Raji (cell line): Measurements from ENCODE around the gene PDZD8.

ENCODE experiments used
- POLR2A ChIP-seq: IDR thresholded peaks from 2 replicates; pipeline ENCODE4 v1.6.1; 2011; ENCODE audit warnings: low read depth, low read length, control low read depth; ENCODE audit not compliant: insufficient read depth

The PDZD8 gene

GRCh38 chr10:117341061-117341460 is 34.2 kb downstream of the PDZD8 start:
- TF ChIP-seq POLR2A, result no peak

GRCh38 chr10:117339979-117340378 is 35.3 kb downstream of the PDZD8 start:
- no peak for TF ChIP-seq POLR2A

- TF ChIP-seq POLR2A, result no peak
These were observed 35.7 kb downstream of the PDZD8 start for GRCh38 chr10:117339578-117339977.

- no peak for TF ChIP-seq POLR2A
These were observed 40.3 kb downstream of the PDZD8 start for GRCh38 chr10:117334926-117335325.

- no peak for TF ChIP-seq POLR2A
These were observed 41.2 kb downstream of the PDZD8 start for GRCh38 chr10:117334066-117334465.

GRCh38 chr10:117327262-117327661 is 48.0 kb downstream of the PDZD8 start:
- no peak for TF ChIP-seq POLR2A

GRCh38 chr10:117324367-117324766 is 50.9 kb downstream of the PDZD8 start:
- TF ChIP-seq POLR2A, result no peak

- no peak for TF ChIP-seq POLR2A
These were observed 53.0 kb downstream of the PDZD8 start for GRCh38 chr10:117322260-117322659.

GRCh38 chr10:117320050-117320665 is 55.1 kb downstream of the PDZD8 start:
- no peak for TF ChIP-seq POLR2A

- TF ChIP-seq POLR2A, result no peak
These were observed 56.3 kb downstream of the PDZD8 start for GRCh38 chr10:117318909-117319308.

DNA sequence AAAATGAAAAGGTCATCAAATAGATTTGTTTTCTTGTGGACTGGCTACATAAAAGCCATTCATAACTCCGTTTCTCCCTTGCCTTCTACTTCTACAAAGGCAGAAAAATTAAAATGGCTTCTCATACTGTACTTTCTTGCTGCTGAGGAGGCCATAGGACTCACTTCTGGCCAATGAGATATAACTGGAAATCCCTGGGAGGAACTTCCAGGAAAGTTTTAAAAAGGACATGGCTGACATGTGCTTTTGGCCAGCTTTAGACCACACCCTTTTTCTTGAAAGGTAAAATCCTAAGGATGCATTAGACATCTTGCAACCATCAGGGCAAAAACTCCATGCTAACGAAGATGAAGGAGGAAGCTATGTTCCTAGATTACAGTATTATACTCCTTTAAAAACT is 58.5 kb downstream of the PDZD8 start:
- no peak for TF ChIP-seq POLR2A

DNA sequence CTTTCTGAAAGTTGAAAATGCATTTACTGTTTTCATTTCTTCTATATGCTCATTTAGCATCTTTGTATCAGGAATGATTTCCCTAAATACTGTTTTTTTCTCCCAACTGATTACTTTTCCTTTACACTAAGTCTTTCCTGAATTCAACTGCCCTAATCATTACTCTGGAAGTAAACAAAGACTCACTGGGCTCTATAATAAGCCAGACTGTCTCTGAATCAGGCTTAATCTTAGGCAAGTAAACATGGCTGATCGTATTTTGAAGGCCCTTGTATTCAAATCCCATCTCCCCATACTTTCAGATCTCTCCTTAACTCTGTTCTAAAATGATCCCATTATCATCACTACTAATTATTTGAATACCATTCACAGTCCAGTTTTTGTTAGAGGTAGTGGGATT is 61.6 kb downstream of the PDZD8 start:
- TF ChIP-seq POLR2A, result no peak

GRCh38 chr10:117312430-117312829 is 62.8 kb downstream of the PDZD8 start:
- no peak for TF ChIP-seq POLR2A

DNA sequence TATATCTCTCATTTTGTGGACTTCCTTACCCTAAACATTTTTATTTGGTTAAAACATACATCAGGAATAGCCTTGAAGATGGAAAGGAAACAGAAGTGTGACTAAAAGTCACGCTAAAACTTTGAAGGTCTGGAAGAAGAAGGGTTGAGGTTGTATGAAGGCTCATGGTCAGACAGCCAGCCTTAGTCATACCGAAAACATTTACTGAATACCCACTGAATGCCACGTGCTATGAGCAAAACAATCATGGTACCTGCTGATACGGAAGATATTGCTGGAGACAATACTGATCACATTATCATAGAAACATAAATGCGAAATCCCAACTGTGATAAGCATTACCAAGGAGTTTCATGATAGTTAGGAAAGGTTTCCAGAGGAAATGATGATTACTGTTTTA is 64.0 kb downstream of the PDZD8 start:
- TF ChIP-seq POLR2A, result no peak

- no peak for TF ChIP-seq POLR2A
These were observed 68.6 kb downstream of the PDZD8 start for GRCh38 chr10:117306674-117307073.

DNA sequence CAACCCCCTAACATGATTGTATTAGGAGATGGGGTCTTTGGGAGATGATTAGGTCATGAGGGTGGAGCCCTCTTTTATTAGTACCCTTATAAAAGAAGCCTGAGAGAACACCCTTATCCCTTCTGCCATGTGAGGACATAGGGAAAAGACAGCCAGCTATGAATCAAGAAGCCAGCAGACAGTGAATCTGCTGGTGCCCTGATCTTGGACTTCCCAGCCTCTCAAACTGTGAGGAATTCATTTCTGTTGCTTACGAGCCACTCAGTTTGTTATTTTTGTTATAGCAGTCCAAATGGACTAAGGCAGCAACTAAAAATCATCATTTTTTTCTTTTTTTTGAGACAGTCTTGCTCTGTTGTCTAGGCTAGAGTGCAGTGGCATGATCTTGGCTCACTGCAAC is 74.6 kb downstream of the PDZD8 start:
- TF ChIP-seq POLR2A, result no peak

GRCh38 chr10:117299435-117299834 is 75.8 kb downstream of the PDZD8 start:
- TF ChIP-seq POLR2A, result no peak
